ENCODE measurements around the gene GABRQ.
"Not testable (repeated sequence)": the region's sequence is repeated elsewhere in the genome, so short reads cannot be mapped to it uniquely, and the experiment has no call there.

GABRQ gene

GRCh38 chrX:152663086-152663485, 25.4 kb downstream of the GABRQ start:
- Histone ChIP-seq H3K4me3 (ENCODE audit: low read depth in 1 of 2, low read length in 2 of 2) (no peak overlapping the region), H3K27ac (ENCODE audit: low read length) (no peak overlapping the region), H3K4me1 (ENCODE audit: control insufficient read depth in 1 of 2, insufficient read depth in 2 of 2, low read length in 2 of 2) (no peaks in the 10 kb centered on the region), H3K9me3 (ENCODE audit: control insufficient read depth in 1 of 2, low read length in 2 of 2) (peaks cover 0 to 9% of the 10 kb centered on the region in 2 donors), H3K27me3 (ENCODE audit: low read depth, low read length) (no peaks in the 10 kb centered on the region), H3K36me3 (ENCODE audit: control insufficient read depth in 1 of 2, insufficient read depth in 2 of 2, low read length in 2 of 2) (no peaks in the 10 kb centered on the region)

- Histone ChIP-seq H3K4me3 (ENCODE audit: low read depth in 1 of 2, low read length in 2 of 2) (no peak overlapping the region), H3K36me3 (ENCODE audit: control insufficient read depth in 1 of 2, insufficient read depth in 2 of 2, low read length in 2 of 2) (no peaks in the 10 kb centered on the region), H3K27me3 (ENCODE audit: low read depth, low read length) (no peaks in the 10 kb centered on the region), H3K4me1 (ENCODE audit: control insufficient read depth in 1 of 2, insufficient read depth in 2 of 2, low read length in 2 of 2) (no peaks in the 10 kb centered on the region), H3K9me3 (ENCODE audit: control insufficient read depth in 1 of 2, low read length in 2 of 2) (no peaks in the 10 kb centered on the region), H3K27ac (ENCODE audit: low read length) (no peak overlapping the region)
Measured at GRCh38 chrX:152674135-152674534, 36.4 kb downstream of the GABRQ start.

DNA sequence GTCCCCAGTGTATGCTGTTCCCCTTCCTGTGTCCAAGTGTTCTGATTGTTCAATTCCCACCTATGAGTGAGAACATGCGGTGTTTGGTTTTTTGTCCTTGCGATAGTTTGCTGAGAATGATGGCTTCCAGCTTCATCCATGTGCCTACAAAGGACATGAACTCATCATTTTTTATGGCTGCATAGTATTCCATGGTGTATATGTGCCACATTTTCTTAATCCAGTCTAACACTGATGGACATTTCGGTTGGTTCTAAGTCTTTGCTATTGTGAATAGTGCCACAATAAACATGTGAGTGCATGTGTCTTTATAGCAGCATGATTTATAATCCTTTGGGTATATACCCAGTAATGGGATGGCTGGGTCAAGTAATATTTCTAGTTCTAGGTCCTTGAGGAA, 37.0 kb downstream of the GABRQ start:
- not testable (repeated sequence) for H3K27me3 ChIP-seq (ENCODE audit: low read depth, low read length); H3K4me3 ChIP-seq (ENCODE audit: low read depth in 1 of 2, low read length in 2 of 2); H3K27ac ChIP-seq (ENCODE audit: low read length); H3K9me3 ChIP-seq (ENCODE audit: control insufficient read depth in 1 of 2, low read length in 2 of 2); H3K4me1 ChIP-seq (ENCODE audit: control insufficient read depth in 1 of 2, insufficient read depth in 2 of 2, low read length in 2 of 2); H3K36me3 ChIP-seq (ENCODE audit: control insufficient read depth in 1 of 2, insufficient read depth in 2 of 2, low read length in 2 of 2)

GRCh38 chrX:152681012-152681411, 43.3 kb downstream of the GABRQ start:
- not testable (repeated sequence) for H3K27me3 ChIP-seq (ENCODE audit: low read depth, low read length); H3K27ac ChIP-seq (ENCODE audit: low read length); H3K36me3 ChIP-seq (ENCODE audit: control insufficient read depth in 1 of 2, insufficient read depth in 2 of 2, low read length in 2 of 2); H3K4me1 ChIP-seq (ENCODE audit: control insufficient read depth in 1 of 2, insufficient read depth in 2 of 2, low read length in 2 of 2); H3K9me3 ChIP-seq (ENCODE audit: control insufficient read depth in 1 of 2, low read length in 2 of 2); H3K4me3 ChIP-seq (ENCODE audit: low read depth in 1 of 2, low read length in 2 of 2)

DNA sequence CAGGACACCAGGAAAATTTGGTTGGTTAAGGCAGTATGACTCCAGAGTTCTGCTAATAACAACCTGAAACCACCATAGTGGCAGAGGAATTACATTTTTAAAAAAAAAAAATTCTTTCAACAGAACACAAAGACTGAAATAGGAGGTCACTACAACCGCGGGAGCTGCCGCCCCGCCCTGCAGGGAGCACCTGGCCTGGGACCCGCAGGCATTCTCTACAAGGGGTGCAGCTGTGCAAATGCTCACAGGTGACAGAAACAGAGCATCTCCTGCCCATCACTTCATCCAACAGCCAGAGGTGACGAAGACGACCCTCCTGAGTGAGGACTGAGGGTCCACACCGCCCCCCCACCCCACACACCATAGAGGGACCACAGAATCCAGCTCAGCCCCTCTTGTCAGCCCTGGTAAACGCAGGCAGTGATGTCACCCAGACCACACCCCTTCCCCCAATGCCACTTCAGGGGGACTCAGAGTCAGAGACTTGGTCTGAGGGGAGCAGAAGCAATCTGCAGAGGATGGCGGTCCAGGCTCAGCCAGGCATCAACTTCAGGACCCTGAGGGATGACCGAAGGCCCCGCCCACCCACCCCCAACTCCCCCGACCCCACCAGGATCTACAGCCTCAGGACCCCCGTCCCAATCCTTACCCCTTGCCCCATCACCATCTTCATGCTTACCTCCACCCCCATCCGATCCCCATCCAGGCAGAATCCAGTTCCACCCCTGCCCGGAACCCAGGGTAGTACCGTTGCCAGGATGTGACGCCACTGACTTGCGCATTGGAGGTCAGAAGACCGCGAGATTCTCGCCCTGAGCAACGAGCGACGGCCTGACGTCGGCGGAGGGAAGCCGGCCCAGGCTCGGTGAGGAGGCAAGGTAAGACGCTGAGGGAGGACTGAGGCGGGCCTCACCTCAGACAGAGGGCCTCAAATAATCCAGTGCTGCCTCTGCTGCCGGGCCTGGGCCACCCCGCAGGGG, 60.5 kb downstream of the GABRQ start, which contains the start of gene MAGEA3:
MAGEA3 (plus strand) TSS at position 843 of the 980 bp plus-strand sequence. CDS start 2,039 bp downstream, outside the sequence.
- H3K4me3 ChIP-seq (ENCODE audit: low read depth in 1 of 2, low read length in 2 of 2); H3K27ac ChIP-seq (ENCODE audit: low read length); H3K4me1 ChIP-seq (ENCODE audit: control insufficient read depth in 1 of 2, insufficient read depth in 2 of 2, low read length in 2 of 2); H3K36me3 ChIP-seq (ENCODE audit: control insufficient read depth in 1 of 2, insufficient read depth in 2 of 2, low read length in 2 of 2); H3K9me3 ChIP-seq (ENCODE audit: control insufficient read depth in 1 of 2, low read length in 2 of 2); H3K27me3 ChIP-seq (ENCODE audit: low read depth, low read length): not testable (repeated sequence)

- H3K4me1 ChIP-seq (ENCODE audit: control insufficient read depth in 1 of 2, insufficient read depth in 2 of 2, low read length in 2 of 2); H3K27me3 ChIP-seq (ENCODE audit: low read depth, low read length); H3K36me3 ChIP-seq (ENCODE audit: control insufficient read depth in 1 of 2, insufficient read depth in 2 of 2, low read length in 2 of 2); H3K4me3 ChIP-seq (ENCODE audit: low read depth in 1 of 2, low read length in 2 of 2); H3K27ac ChIP-seq (ENCODE audit: low read length); H3K9me3 ChIP-seq (ENCODE audit: control insufficient read depth in 1 of 2, low read length in 2 of 2): not testable (repeated sequence)
Measured at GRCh38 chrX:152700390-152700789, 62.7 kb downstream of the GABRQ start.

DNA sequence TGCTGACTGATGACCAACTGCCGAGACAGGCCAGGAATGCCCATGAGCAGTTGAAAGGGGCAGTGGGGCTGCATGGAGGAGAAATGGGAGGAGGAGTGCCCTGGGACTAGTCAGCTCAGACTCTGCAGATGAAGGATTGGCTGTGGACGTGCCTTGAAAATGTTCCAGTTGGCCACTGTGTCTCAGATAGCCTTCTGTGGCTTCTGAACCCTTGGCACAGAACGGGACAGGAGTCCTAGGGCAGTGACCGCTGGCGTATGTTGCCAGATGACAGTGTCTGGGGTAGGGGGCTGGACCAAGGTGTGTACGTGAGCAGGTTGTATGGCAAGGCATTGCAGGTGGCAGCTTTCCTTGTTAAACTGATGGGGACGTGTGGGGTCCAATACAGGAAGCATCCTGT, 68.8 kb downstream of the GABRQ start:
- H3K4me1 ChIP-seq (ENCODE audit: control insufficient read depth in 1 of 2, insufficient read depth in 2 of 2, low read length in 2 of 2); H3K27ac ChIP-seq (ENCODE audit: low read length); H3K36me3 ChIP-seq (ENCODE audit: control insufficient read depth in 1 of 2, insufficient read depth in 2 of 2, low read length in 2 of 2); H3K4me3 ChIP-seq (ENCODE audit: low read depth in 1 of 2, low read length in 2 of 2); H3K9me3 ChIP-seq (ENCODE audit: control insufficient read depth in 1 of 2, low read length in 2 of 2); H3K27me3 ChIP-seq (ENCODE audit: low read depth, low read length): not testable (repeated sequence)
